ENCODE results near the gene IMMP2L.

Gene IMMP2L

GRCh38 chr7:110764852-110765251, 797.4 kb downstream of the IMMP2L start:
- DNase-seq = no peak

GRCh38 chr7:110762546-110763225, 799.6 kb downstream of the IMMP2L start:
- no peak for DNase-seq

DNA sequence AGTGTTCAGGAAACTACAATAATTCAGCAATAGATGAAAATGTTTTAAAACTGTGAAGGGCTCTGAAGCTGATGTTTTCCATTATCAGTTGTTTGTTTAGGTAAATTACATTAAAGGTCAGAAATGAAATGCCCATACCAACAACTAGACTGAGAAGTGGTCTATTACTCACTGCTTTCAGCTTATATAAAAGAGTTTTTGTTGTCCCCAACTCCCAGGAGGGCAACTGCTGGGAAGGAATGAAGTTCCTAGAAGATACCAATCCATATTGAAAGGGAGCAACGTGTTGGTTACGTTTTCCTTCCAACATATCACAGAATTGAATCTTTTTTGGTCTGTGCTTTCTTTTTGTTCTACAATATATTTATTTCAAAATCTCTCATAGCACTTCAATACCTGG, 802.0 kb downstream of the IMMP2L start:
- no peak for DNase-seq

DNA sequence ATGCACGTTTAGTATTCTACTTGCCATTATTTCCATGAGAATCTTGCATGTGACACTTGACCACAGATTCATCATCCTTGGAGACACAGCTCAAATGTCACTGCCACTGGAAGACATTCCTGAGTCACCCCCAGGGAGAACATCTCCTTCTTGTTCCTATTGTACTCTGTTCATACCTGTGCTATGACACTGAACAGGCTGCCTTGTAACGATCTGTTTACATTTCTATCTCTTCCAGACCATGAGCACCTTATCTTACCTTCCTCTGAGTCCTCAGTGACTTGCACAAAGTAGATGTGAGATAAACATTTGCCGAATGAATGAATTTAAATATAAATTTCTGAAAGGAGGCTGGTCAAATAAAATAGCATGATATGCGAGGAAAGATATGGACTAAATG, 803.2 kb downstream of the IMMP2L start:
- DNase-seq = no peak

DNA sequence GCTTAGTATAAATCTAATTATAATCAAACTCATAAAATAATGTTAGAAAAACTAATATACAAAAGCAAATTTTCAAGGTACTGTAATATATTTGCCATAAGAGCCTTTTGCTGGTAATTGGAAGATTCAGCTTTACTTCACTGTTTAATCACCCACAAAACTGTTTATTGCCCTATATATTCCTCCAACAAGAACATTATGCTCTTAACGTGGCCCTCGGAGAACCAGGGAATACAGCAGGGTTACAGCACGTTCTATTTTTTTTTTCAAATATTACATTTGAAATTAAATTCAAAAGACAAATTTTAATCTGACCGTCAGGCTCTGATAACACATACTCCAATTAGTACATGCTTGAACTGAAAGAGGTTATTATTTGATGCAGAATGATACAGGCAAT, 807.6 kb downstream of the IMMP2L start:
- no peak for DNase-seq

GRCh38 chr7:110750931-110751605, 811.2 kb downstream of the IMMP2L start:
- DNase-seq = no peak

GRCh38 chr7:110733221-110733620, 829.1 kb downstream of the IMMP2L start:
- no peak for DNase-seq

- DNase-seq = no peak
Measured at GRCh38 chr7:110724811-110725210, 837.5 kb downstream of the IMMP2L start.

- DNase-seq = no peak
Measured at GRCh38 chr7:110721395-110721794, 840.9 kb downstream of the IMMP2L start.

DNA sequence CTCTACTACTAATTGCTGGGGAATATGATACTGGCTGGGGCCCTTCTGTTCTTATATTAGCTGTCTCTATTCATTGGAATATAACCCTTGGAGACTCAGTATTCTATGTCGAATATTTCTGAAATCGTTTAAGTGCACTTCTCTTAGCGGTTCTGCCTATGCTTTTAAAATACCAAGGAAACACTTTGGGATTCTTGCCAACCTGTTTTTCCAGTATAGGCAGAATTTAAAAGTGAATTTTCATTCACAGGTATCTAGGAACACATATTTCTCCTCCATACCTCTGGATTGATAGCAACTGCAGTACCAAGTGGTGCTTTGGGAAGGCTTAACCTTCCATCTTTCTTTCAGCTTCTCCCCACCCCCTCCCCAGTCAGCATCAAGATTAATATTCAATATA, 841.7 kb downstream of the IMMP2L start:
- DNase-seq = no peak

GRCh38 chr7:110719741-110720140, 842.6 kb downstream of the IMMP2L start:
- DNase-seq = no peak

DNA sequence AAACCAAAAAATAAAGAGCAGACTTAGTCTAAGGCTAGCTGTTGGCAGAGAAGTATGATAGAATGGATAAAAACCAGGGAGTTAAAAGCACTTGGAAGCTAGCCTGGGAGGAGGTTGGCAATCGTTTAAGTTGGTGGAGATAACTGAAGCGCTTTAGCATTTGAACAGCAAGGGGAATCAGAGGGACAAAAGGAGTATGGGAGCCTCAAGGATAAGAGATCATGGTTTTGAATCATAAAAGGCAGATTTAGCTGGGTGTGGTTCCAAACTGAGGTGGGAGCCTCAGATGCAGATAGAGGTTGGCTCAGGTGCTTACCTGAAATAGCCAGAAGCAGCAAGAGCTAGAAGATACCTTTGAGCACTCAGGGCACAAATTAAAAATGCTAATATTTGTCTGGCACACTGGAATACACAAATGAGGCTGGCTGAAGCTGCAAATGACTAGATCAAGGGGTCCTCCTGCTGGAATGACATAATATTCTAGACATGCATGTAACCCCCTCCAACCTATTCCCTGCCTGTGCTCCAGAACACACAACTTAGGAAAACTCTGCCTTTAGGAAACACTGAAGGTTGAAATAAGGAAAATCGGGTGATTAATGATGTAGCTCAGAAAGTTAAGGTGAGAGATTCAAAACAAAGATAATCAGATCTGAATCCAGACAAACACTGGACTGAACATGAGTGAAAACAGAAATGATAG, 843.6 kb downstream of the IMMP2L start:
- DNase-seq = no peak

GRCh38 chr7:110704225-110704624, 858.1 kb downstream of the IMMP2L start:
- no peak for DNase-seq

DNA sequence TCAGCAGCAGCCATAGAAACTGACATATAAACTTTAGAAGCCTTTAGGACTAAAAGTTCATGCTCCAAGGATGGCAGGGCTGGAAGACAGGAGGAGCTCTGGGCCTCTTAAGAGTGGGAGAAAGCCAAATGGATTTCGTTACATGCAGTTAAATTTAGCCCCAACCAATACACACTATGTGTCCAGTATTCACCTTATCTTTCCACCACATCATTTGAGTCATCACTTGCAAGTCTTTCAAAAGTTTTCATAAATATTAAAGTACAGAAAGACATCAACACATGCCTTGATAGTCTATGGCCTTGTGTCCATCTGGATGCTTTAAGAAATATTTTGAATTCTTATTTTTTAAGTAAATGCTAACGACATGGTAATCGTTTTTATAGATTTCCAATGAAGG, 863.7 kb downstream of the IMMP2L start:
- DNase-seq = no peak

DNA sequence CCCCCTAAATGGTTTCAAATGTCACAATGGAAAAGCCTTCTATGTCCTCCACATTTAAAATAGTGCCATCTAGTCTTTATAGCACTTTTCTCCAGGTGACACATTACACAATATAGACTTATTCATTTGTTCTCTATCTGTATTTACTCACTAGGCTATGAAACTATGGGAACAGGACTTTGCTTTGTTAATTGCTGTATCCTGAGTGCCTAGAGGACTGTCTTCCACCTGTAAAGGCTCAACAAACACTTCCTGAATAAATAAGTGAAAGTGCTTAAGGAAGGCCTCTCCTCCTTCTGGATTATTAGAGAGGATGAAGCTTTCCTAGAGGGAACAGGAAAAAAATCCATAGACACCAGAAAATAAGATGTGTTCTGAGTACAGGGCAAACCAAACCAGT, 868.9 kb downstream of the IMMP2L start:
- DNase-seq = no peak

DNA sequence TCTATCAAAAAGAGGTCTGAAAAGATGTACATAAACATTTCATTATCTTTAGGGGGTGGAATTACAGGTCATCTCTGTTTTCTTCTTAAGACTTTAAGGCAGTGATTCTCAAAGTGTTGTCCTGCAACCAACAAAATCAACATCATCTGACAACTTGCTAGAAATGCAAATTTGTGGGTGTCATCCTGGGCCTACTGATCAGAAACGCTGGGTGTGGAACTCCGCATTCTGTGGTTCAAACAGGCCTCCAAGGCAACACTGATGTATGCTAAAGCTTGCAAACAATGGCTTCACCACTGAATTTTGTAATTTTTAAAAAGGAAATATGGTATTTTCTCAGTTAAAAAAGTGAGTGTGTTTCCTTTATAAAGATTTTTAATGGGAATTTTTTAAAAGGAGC, 873.4 kb downstream of the IMMP2L start:
- DNase-seq = no peak

DNA sequence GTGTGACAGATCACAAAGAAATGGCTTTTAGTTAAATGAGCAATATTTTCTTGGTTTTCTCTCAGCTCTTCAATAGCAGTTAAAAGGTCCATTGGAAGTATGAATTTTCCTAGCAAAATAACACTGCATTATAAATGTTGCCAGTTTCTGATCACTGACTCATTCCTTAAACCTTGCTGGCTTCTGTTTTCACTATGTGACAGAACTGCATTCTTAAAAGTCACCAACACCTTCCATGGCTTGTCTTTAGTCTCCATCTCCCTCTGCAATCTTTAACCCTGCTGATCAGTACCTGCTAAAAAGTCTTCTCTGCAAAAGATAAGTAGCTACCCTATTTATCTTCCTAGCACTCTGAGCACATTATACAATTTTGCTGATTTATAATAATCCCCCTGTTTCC, 876.4 kb downstream of the IMMP2L start:
- DNase-seq = no peak

DNA sequence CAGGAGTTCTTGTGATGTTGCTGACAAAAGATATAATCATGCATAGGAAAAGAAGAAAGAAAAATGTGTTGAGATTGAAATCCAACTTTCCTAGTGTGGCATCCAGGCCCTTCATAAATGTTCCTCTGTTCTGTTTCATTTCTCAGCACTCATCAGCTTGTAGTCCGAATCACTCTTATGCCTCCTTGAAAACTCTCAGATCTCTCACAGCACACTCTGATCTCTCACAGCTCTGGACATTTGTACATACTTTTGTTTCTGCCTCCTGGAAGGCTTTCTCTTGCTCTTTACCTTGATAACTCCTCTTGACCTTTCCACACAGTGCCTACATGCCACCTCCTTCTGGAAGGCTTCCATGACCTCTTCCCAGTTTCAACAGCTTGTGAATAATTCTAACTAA, 880.4 kb downstream of the IMMP2L start:
- no peak for DNase-seq

DNA sequence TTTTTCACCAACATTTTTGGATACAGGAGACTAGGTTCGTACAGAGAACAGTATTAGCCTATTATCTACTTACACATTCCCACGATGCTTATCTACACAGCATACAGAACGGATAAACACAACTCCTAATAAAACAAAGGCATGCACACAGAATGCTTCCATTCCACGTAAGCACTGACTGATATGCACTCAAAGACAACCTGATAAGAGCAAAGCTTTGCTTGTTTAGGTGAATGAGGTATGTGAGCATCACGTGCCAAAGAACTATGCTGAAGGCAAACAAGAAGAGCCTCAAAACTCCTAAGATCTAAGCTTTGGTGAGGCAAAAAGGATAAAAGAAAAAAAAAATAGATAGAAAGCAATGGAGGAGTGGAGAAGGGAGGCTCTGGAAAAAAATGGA, 884.9 kb downstream of the IMMP2L start:
- no peak for DNase-seq

GRCh38 chr7:110676785-110677184, 885.5 kb downstream of the IMMP2L start:
- no peak for DNase-seq

GRCh38 chr7:110675383-110676103, 886.7 kb downstream of the IMMP2L start:
- DNase-seq = no peak

- DNase-seq = no peak
Measured at GRCh38 chr7:110673148-110673547, 889.1 kb downstream of the IMMP2L start.

DNA sequence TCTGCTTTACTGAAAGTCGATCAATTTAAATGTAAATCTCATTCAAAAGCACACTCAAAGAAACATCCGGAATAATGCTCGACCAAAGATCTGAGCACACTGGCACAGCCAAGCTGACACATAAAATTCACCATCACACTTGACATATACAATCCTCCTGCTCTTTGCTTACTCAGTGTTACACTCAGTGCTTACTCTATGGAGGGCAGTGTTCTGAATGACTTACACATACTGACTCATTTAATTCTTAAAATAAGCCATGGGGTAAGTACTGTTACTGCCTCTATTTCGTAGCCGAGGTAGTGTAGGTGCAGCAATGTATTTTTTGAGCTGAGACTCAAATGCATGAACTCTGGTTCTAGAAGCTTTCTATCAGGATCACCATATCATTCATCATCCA, 892.9 kb downstream of the IMMP2L start:
- DNase-seq = no peak

DNA sequence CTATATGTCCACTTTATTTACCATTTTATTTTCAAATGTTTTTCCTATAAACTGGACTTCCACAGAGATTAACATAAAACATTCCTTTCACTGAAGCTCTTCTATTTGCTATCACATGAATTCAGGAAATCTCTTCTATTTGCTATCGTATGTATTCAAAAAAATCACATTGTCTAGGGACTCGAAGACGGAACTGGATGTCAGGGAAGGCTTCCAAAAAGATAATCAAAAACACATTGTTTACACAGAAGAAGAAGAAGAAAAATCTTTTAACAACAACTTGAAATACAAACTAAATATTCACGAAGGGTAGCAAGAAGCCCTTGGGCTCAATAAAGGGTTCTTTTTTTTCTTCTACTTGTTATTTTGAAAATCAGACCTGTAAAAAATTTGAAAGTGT, 897.5 kb downstream of the IMMP2L start:
- DNase-seq = no peak

Data from NCI-H1694 treated with DMSO at 0.1 percent for 48 hours (cell line).